GM18861 (cell line): ENCODE results near the gene SLC7A14.
A peak's percentile ranks its signal among the peaks of the same experiment; 100 is the strongest.

Source experiments
- ATAC-seq: cut with Tn5 transposase; IDR thresholded peaks from one replicate; pipeline ENCODE4 v1.9.1; 2021; ENCODE audit not compliant: unreplicated experiment

Gene SLC7A14

DNA sequence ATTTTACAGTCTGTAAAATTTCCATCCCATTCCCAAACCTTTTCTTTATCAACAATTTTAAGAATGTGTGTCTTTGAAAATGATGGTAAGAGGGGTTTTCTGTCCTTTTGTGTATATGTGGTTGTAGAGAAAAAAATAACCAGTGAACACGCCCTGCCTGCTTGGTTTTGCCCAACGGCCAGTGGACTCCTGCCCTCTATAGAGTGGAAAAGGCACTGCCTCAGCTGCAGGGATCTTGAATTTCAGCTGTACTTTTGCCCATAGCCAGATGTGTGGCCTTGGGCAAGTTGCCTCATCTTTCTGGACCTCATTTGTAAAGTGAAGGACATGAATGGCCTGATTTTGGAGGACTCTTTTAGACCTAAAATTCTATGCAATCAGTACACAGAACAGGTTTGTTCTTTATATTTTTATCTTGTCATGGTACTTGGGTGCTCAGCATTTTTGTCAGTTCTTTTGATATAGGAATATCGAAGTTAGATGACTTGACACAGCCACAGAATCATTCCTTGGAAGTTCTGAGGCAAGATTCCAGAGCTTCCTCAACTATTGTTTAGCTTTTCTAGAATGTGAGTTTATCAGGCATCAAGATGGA, 86.2 kb downstream of the SLC7A14 start:
- ATAC-seq, result no peak

DNA sequence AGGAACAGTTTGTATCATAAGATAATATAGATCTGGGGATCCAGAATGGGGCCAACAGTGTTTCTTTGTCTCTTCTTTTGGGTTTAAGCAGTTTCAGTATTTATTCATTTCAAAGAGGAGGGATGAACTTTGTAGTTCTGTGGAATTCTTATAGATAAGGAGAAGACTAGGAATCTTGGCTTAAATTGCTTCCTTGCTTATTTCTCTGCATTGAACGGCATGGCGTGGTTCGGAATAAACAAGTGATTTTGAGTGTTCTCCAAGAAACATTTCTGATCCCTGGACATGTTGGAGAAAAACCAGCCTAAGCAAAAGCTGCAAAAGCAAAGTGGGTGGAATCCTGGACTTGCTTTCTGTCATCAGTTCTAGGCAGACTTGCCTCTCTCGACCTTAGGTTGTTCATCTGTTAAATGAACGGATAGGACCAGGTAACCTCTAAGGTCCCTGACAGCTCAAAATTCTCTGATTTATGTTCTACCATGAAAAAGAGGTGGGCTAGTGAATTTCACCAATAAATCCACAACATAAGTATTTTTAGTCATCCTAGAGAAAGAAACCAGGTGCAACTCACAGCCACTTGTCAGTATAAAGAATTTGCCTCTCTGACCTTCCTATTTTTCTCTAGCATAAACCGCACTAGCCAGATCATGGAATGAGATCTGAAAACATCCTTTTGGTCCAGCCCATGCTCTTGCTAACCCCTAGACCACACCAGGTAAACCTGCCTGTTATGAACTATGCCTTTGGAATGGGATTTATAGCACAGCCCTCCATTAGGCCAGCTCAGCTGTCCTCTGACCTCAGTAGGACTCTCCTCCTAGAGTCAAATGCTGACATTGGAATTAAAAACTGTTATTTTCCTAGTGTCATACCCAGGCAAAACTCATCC, 88.4 kb downstream of the SLC7A14 start:
- no peak for ATAC-seq

DNA sequence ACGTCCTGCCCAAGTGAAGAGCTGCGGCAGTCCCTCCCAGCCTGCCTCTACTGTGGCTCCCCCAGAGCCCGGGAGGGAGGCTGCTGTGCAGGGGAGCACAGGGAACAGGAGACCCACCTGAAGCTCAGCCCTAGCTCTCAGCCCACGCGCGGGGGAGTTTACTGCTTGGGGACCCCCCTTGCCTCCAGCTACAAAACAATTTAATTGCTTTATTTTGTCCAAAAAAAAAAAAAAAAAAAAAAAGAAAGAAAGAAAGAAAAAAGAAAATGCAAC, 89.1 kb downstream of the SLC7A14 start:
- ATAC-seq, result no peak

DNA sequence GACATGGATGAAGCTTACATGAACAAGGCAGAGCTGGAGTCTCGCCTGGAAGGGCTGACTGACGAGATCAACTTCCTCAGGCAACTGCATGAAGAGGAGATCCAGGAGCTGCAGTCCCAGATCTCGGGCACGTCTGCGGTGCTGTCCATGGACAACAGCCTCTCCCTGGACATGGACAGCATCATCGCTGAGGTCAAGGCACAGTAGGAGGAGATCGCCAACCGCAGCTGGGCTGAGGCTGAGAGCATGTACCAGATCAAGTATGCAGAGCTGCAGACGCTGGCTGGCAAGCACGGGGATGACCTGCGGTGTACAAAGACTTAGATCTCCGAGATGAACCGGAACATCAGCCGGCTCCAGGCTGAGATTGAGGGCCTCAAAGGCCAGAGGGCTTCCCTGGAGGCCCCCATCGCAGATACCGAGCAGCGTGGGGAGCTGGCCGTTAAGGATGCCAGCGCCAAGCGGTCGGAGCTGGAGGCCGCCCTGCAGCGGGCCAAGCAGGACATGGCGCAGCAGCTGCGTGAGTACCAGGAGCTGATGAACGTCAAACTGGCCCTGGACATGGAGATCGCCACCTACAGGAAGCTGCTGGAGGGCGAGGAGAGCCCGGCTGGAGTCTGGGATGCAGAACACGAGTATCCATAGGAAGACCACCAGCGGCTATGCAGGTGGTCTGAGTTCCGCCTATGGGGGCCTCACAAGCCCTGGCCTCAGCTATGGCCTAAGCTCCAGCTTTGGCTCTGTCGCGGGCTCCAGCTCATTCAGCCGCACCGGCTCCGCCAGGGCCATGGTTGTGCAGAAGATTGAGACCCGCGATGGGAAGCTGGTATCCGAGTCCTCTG, 89.6 kb downstream of the SLC7A14 start:
- ATAC-seq, result no peak

GRCh38 chr3:170494766-170495165, 91.1 kb downstream of the SLC7A14 start:
- no peak for ATAC-seq

DNA sequence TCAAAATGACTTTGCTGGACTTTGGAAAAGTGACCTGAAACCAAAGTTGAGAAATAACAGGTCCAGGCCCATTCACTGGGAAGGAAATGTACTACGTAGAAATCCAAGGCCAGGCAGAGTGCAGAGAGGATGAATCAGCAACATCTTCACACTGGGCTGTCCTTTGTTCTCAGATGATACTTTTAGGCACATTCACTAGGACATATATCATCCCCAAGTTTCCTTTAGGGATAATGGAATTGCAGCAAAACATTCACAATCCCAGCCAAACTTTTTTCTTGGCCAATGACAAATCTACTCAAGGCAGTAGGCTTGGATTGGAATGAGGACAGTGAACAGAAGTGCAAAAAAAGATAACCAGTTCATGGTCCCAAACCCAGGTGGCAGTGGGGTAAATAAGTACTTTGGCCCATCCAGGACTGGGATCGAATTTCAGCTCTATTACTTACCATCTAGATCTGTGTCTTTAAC, 92.1 kb downstream of the SLC7A14 start:
- ATAC-seq, result no peak

DNA sequence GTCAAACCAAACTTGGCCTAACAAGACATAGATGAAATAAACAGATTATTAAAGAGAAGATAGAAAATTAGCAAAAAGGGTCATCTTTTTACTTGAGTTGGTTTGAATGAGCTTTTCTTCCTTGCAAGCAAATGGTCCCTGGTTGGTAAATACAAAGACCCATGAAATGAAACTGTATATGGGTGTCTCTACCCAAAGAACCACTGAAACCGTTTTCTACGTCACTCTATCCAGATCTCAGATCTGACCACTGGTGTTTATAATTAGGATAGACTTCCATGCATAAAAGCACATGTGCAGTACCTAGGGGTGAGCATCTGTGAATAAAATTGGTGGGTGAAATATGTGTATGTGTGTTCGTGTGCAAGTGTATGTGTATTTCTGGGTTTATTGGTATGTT, 94.0 kb downstream of the SLC7A14 start:
- no peak for ATAC-seq

- ATAC-seq, result peak; percentile 66
These were observed 94.9 kb downstream of the SLC7A14 start for GRCh38 chr3:170490828-170491560.

DNA sequence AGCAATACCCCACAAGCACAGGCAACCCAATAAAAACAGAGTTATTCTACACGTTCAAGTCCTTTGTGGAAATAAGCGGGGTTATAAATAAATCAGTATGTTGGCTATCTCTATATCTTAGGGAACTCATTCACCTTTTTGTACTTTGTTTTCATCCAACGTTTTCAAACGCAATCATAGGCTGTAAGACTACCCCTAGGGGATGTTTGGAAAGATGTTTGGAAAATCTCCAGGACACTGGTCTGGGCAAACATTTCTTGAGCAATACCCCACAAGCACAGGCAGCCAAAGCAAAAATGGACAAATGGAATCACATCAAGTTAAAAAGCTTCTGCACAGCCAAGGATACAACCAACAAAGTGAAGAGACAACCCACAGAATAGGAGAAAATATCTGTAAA, 97.1 kb downstream of the SLC7A14 start:
- ATAC-seq, result no peak

DNA sequence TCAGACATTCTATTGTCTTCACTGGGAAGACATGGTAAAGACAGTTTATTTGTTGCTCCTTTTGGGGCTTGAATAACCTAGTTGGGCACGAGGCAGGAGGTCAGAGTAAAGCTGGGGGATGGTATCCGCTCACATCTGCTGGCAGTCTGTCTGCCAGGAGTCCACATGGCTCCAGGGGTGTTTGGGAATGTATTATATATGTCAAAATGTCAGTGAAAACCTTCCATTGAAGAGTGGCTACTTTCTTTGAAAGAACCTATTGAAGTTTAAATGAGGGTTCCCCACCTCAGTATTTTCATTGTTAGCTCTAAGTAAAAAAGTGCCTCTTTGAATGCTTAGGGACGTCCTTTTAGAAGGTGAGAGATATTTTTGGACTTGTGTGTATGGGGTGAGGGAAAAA, 98.8 kb downstream of the SLC7A14 start:
- ATAC-seq, result no peak

DNA sequence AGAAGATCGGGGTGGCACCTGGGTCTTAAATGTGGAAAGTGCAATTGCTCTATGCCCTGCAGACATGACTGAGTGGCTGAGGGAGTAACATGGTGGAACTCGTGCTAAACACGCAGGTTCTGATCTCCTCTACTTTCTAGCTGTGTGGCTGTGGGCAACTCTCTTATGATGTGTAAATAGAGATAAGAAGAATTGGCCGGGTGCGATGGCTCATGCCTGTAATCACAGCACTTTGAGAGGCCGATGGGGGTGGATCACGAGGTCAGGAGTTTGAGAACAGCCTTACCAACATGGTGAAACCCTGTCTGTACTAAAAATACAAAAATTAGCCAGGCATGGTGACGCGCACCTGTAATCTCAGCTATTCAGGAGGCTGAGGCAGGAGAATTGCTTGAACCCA, 99.5 kb downstream of the SLC7A14 start:
- no peak for ATAC-seq

DNA sequence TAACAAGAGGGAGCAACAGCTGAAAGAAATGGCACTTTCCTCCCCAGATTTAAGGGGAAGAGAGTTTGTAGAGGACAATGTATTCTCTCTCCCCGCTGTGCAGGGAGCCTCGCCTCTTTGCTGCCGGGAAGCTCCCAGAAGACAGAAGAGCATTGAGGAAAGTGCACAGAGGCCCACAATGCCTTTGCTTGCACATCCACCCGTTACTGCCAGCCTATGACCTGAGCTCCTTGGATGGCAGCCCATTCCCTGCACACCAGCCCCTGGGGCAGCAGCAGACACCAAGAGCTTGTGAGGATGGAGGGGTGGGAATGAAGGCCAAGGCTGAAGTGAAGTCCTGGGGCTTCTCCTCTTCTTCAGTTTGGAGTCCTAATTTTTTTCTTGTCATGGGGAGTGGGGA, 100.2 kb downstream of the SLC7A14 start:
- ATAC-seq, result no peak

- ATAC-seq, result no peak
These were observed 100.6 kb downstream of the SLC7A14 start for GRCh38 chr3:170485294-170485693.

DNA sequence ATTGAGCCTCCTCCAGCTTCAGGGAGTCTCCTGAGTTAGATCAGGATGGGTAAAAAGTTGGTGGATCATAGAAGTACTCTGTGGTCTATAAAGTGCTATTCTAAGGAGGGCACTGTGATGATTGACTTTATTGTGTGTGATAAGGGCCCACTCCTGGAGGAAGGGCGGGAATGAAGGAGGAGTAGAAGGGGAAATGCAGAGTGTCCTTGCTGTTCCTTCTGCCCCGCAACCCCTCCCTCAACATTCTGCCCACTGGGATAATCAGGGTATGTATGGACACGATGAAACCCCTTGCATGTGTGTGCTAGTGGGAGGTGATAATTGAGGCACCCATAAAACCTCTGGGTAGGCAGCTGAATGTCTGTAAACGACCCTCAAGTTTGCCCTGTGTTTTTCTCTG, 101.0 kb downstream of the SLC7A14 start:
- ATAC-seq, result no peak

GRCh38 chr3:170483485-170484262, 102.2 kb downstream of the SLC7A14 start:
- ATAC-seq, result no peak

DNA sequence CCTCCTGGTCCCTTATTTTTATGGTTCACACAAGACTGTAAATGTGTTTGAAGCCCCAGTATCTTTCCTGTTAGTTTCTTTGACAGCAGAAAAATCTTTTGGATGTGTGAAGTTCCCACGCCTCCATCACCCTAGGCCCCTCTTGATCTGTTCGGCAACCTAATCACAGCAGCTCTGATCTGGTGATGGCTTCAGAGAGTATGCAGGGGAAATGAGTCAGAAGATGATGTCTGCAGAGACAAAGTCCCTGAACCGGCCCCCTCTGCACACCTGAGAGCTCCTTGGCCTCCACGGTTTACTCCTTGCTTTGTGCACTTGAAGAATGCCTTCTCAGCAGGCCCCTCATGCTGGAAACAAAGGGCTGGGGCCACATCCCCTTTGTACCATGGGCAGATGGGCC, 103.7 kb downstream of the SLC7A14 start:
- ATAC-seq, result no peak

- ATAC-seq, result no peak
These were observed 105.8 kb downstream of the SLC7A14 start for GRCh38 chr3:170480111-170480510.

DNA sequence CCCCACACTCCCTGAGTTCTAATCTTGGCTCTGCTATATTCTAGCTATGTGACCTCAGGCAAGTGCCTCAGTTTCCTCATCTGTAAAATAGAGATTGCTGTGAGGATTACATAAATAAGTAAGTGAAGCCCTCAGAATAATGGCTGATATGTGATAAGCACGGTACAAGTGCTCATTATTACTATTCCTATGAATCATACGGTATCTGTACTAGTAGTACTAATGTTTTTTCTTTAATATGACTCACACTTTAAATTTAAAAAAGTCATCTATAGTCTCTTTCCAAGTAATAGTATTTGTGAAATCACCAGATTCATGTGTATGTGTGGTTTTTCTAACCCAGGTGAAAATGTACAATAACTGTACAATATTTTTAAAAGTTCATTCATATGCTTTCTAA, 108.5 kb downstream of the SLC7A14 start:
- ATAC-seq, result no peak

GRCh38 chr3:170476291-170476690, 109.6 kb downstream of the SLC7A14 start:
- ATAC-seq, result no peak

DNA sequence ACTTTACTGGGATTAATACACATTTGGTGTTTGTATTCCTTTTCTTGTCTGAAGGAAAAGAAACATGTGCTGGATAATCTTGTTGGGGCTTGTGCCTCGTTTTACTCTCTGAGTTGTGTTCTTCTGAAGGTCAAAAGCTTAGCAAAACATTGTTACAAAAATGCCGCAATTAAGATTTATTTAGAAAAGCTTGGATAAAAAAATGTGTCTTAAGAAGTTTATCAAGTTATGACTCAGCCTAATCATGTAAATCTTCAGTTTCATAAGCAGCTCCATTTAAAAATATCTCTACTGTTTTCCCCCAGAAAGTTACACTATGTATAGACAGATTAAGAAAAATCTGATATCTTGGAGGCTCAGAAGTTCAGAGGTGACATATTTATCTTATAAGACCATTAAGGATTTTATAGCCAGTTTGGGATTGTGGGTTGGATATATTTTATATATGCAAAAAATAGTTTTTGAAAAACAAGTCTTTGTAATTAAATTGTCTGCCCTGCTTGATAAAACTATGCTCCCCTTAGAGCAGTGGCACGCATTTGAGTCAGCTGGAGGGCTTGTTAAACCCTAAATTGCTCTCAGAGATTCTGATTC, 110.7 kb downstream of the SLC7A14 start:
- no peak for ATAC-seq
